ENCODE measurements around the gene CAMTA1. TPM values are rescaled to one million over a fixed set of nuclear protein-coding genes. Genes with fewer than 3 reads are reported as not detected.

CAMTA1 gene
- total RNA-seq, 1 donor from 2014 or later, result 62.9 TPM

DNA sequence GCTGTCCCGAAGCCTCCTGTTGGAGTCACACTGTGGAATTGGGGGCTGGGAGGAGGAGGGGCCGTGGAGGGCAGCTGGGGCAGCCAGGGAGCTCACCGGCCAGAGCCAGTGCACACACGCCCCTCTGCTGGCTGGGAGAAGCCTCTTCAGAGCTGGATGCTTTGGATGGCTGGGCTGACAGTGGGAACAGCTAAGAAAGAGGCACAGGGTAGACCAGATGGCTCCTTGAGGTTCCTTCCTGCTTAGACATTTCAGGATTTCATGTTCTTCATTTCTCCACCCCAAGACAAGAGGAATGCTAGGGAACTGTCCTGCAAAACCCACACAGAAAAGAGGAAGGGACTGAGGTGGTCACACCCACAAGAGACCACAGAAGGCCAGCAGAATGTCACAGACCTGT lies 731.1 kb downstream of the CAMTA1 start:
- no peaks in the 10 kb centered on the region for H3K36me3 ChIP-seq
- no peak for DNase-seq (ENCODE audit: extremely low spot score in 2 of 2)
- H3K9me3 ChIP-seq, result no peaks in the 10 kb centered on the region
- no peaks in the 10 kb centered on the region for H3K27me3 ChIP-seq
- no peak overlapping the region for H3K27ac ChIP-seq
- intact Hi-C loops (cut with DNase I), result no loop called here
- H3K4me3 ChIP-seq, result no peak overlapping the region
- H3K4me1 ChIP-seq, result no peaks in the 10 kb centered on the region
- TF ChIP-seq POLR2AphosphoS5 (IDR thresholded peaks at IDR 0.05; ENCODE audit: insufficient read depth in 1 of 2, low read depth in 1 of 2) (no peak), POLR2A (IDR thresholded peaks at IDR 0.05) (no peak)
- TF ChIP-seq, protein P1, sequence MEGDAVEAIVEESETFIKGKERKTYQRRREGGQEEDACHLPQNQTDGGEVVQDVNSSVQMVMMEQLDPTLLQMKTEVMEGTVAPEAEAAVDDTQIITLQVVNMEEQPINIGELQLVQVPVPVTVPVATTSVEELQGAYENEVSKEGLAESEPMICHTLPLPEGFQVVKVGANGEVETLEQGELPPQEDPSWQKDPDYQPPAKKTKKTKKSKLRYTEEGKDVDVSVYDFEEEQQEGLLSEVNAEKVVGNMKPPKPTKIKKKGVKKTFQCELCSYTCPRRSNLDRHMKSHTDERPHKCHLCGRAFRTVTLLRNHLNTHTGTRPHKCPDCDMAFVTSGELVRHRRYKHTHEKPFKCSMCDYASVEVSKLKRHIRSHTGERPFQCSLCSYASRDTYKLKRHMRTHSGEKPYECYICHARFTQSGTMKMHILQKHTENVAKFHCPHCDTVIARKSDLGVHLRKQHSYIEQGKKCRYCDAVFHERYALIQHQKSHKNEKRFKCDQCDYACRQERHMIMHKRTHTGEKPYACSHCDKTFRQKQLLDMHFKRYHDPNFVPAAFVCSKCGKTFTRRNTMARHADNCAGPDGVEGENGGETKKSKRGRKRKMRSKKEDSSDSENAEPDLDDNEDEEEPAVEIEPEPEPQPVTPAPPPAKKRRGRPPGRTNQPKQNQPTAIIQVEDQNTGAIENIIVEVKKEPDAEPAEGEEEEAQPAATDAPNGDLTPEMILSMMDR (IDR thresholded peaks at IDR 0.05), result no peak

DNA sequence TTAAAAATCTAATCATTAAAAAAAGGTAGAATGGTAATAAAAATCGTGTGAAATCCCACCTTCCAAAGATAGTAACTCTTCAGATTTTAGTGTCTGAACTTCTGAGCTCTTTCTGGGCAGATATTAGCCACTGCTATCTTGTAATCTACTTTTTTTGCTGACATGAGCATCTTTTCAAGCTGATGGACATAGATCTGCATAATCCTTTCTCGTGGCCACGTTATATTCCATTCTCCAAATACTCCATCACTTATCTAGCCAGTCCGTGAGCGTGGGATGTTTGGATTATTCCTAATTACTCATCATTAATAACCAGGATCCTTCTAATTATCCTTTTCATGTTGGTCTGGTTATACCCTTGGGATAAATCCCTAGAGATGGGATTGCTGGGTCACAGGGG lies 731.7 kb downstream of the CAMTA1 start:
- no peaks in the 10 kb centered on the region for H3K27me3 ChIP-seq
- no peaks in the 10 kb centered on the region for H3K4me1 ChIP-seq
- intact Hi-C loops (cut with DNase I), result no loop called here
- no peaks in the 10 kb centered on the region for H3K9me3 ChIP-seq
- no peak overlapping the region for H3K4me3 ChIP-seq
- no peak overlapping the region for H3K27ac ChIP-seq
- no peak for DNase-seq (ENCODE audit: extremely low spot score in 2 of 2)
- no peak for TF ChIP-seq POLR2AphosphoS5 (IDR thresholded peaks at IDR 0.05; ENCODE audit: insufficient read depth in 1 of 2, low read depth in 1 of 2)
- TF ChIP-seq, protein P1 (IDR thresholded peaks at IDR 0.05), result no peak
- TF ChIP-seq POLR2A (IDR thresholded peaks at IDR 0.05), result no peak
- H3K36me3 ChIP-seq, result no peaks in the 10 kb centered on the region

DNA sequence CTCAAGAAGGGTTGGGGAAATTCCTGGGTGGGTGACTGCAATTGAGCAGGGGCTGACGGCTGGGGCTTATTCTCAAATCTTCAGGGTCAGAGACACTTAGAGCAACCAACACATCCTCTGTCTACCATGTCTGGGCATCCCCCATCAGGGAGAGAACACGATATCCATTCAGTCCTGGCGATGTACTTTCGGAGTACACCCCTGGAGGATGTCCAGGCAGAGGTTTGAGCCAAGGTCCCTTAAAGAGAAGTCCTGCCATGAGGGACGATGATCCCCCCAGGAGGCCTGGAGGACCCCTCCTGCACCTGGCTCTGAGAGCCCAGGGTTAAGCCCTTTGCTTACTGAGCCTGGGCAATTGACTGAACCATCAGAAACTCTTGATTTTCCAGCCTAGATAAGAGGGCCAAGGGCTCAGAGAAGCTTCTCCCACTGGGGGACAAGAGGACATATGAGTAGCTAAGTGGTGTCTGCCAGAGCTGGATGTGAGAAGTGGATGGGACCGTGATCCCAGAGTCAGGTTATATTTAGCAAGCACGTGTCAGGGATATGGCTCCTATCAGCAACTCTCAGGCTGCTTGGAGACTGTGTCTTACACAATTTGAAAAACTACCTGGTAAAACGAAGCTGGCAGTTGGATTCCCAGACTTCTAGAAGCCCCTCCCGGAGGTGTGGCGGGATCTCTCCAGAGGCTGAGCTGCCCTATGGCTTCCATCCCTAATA lies 732.5 kb downstream of the CAMTA1 start:
- TF ChIP-seq POLR2A (IDR thresholded peaks at IDR 0.05) (no peak), POLR2AphosphoS5 (IDR thresholded peaks at IDR 0.05; ENCODE audit: insufficient read depth in 1 of 2, low read depth in 1 of 2) (no peak)
- TF ChIP-seq, protein P1 (IDR thresholded peaks at IDR 0.05), result no peak
- Histone ChIP-seq H3K36me3 (no peaks in the 10 kb centered on the region), H3K4me1 (no peaks in the 10 kb centered on the region), H3K27ac (no peak overlapping the region), H3K9me3 (no peaks in the 10 kb centered on the region), H3K4me3 (no peak overlapping the region), H3K27me3 (no peaks in the 10 kb centered on the region)
- DNase-seq (ENCODE audit: extremely low spot score in 2 of 2), result no peak
- intact Hi-C loops (cut with DNase I), result no loop called here

DNA sequence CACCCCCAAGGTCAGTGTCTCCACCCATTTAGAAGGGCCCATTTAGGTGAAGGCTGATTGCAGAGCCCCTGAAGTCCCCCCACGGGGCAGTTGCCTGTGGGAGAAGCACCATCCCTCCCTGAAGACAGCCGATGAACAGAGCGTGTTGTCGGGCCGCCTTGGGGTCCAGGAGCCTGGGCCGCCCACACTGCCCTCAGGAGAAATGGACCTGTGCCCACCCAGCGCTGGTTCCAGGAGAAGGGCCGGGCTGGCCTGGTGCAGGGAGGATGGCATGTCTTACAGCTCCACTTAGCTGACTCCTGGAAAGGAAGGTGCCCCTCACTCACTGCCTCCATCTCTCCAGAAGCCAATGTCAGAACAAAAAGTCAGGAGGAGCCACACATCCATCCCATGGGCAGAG lies 733.2 kb downstream of the CAMTA1 start:
- H3K4me3 ChIP-seq, result no peak overlapping the region
- H3K4me1 ChIP-seq, result no peaks in the 10 kb centered on the region
- TF ChIP-seq, protein P1 (IDR thresholded peaks at IDR 0.05), result no peak
- TF ChIP-seq POLR2AphosphoS5 (IDR thresholded peaks at IDR 0.05; ENCODE audit: insufficient read depth in 1 of 2, low read depth in 1 of 2), result no peak
- TF ChIP-seq POLR2A (IDR thresholded peaks at IDR 0.05), result no peak
- no peaks in the 10 kb centered on the region for H3K9me3 ChIP-seq
- no peak for DNase-seq (ENCODE audit: extremely low spot score in 2 of 2)
- H3K27ac ChIP-seq, result no peak overlapping the region
- H3K27me3 ChIP-seq, result no peaks in the 10 kb centered on the region
- intact Hi-C loops (cut with DNase I), result no loop called here
- no peaks in the 10 kb centered on the region for H3K36me3 ChIP-seq

DNA sequence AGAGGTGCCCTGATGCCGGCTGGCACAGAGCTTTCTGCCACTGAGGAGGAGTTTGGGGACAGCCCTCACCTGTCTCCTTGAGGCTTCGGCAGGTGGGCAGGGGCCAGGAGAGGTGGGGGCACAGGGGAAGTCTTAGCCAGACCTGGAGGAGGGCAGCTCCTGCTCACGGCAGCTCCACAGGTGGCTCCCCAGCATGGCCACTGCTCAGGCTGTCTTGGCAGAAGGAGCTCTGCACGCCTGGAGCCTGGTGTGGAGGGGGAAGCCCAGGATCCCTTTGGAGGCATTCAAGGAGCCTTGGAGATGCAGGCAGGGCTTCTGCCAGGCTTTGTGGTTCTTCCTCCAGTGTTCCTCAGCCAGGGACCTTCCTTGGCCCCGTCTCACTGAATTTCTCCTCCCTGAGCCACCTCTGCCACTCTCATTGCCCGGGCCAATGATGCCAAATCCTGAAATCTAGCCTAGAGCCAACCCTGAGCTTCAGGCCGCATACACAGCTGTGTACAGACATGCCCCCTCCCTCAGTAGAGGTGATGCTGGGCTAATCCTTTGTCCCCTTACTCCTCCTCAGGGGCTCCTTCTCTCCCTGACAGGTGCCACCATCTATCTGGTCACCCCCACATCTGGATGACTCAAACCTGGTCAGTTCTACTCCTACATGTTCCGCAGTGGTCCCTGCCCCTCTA lies 734.1 kb downstream of the CAMTA1 start:
- Histone ChIP-seq H3K9me3 (no peaks in the 10 kb centered on the region), H3K27ac (no peak overlapping the region), H3K4me1 (no peaks in the 10 kb centered on the region), H3K4me3 (no peak overlapping the region), H3K27me3 (no peaks in the 10 kb centered on the region), H3K36me3 (no peaks in the 10 kb centered on the region)
- intact Hi-C loops (cut with DNase I), result no loop called here
- TF ChIP-seq, protein P1 (IDR thresholded peaks at IDR 0.05), result no peak
- TF ChIP-seq POLR2AphosphoS5 (IDR thresholded peaks at IDR 0.05; ENCODE audit: insufficient read depth in 1 of 2, low read depth in 1 of 2), result no peak
- TF ChIP-seq POLR2A (IDR thresholded peaks at IDR 0.05), result no peak
- no peak for DNase-seq (ENCODE audit: extremely low spot score in 2 of 2)
